ENCODE data around the gene CAT. TPM values are rescaled to one million over a fixed set of nuclear protein-coding genes. Genes with fewer than 3 reads are reported as not detected.

CAT gene
- total RNA-seq, 4 donors from 2014 or later = 429 to 486 (median 458) TPM

DNA sequence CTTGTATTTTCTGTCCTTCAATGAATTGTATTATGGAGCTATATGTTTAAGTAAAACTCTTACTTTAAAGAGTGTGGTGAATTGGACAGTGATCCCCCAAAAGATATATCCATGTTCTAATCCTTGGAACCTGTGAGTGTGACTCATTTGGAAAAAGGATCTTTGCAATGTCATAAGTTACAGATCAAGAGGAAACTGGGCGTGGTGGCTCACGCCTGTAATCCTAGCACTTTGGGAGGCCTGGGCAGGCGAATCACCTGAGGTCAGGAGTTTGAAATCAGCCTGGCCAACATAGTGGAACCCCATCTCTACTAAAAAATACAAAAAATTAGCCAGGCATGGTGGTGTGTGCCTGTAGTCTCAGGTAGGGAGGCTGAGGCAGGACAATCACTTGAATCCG, 38.1 kb downstream of the CAT start:
- no peak for TF ChIP-seq CTCF (IDR thresholded peaks at IDR 0.05; ENCODE audit: low read depth)

DNA sequence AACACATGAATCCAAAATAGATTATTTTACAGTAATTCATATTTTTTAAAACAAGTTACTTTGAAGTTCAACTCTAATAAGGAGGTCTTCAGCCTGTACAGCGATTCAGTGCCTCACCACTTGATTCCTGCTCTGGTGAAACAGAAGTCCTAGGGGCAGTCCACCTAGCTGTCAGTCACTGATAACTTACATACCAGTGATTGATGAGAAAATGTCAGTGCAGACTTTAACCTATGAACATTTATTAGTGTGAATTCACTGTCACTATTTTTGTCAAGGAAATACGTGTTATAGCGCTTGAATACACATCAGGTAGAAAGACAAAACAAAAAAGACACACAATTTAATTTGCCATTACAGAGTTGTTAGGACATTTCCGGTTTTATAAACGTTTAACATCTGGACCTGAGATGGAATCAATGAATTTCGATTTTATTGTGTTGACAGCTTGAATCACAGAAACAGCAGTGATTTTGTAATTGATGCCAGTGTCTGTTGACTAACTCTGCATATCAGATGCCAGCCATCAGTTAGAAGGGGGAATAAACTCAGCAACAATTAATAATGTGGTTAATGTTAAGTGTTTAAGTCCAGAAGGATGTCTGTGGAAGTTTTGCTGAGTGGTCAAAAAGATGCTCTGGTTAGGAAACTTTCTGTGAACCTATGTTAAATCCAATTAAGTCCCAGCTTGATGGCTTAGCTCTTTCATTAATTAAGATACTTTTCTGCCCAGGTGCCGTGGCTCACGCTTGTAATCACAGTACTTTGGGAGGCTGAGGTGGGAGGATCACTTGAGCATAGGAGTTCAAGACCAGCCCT, 40.3 kb downstream of the CAT start:
- TF ChIP-seq CTCF (IDR thresholded peaks at IDR 0.05; ENCODE audit: low read depth) = no peak

DNA sequence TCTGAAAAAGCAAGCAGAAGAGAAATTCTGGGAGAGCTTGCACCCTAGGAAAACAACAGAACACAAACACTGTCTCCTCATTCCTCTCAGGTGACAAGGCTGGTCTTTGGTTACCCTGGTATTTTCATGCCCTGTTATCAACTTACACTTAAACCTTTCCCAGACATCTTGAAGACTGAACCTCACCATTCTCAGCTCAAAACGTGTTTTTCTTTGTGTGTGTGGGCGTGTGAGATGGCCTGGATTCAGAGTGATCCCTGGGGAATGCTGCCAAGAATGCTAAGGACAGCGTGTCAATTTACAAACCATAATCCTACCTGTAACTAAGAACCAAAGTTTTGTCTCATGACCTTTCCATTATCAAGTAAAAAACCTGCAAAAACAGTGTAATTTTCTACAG, 41.6 kb downstream of the CAT start:
- TF ChIP-seq CTCF (IDR thresholded peaks at IDR 0.05; ENCODE audit: low read depth) = no peak

DNA sequence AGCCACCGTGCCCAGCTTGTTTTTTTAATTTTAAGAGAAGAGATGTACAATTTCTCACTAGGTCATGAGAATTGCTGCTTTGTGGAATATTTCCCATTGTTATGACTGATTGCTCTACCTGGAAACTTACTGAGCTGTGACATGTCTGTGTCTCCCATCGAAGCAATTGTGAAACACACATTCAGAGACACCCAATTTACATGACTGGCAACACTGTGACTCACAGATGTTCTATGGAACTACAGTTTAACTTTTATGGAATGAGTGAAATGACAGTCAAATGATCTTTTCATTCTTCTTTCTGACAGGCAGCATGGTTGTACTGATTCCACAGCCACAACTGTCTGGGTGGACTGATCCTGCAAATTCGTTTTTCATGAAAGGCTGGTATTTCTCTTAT, 42.6 kb downstream of the CAT start:
- TF ChIP-seq CTCF (IDR thresholded peaks at IDR 0.05; ENCODE audit: low read depth) = no peak

- TF ChIP-seq CTCF (IDR thresholded peaks at IDR 0.05; ENCODE audit: low read depth) = no peak
Observed at GRCh38 chr11:34483106-34483874, 44.6 kb downstream of the CAT start.

DNA sequence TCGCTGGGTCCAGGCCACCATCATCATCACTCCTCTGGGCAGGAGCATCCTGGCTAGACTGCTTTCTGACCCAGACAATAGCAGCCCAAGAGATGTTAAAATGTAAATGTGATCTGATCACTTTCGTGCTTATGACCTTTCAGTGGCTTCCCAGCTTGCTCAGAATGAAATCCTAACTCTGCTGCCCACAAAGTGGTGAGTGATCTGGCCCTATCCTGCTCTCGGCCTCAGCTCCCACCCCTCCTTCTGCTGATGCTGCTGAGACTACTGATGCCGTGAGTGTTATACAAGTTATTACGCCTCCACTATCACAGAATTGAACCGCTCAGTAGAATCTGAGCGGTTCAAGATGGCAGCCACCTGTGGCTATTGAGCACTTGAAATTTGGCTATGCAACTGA, 48.7 kb downstream of the CAT start:
- no peak for TF ChIP-seq CTCF (IDR thresholded peaks at IDR 0.05; ENCODE audit: low read depth)

- no peak for TF ChIP-seq CTCF (IDR thresholded peaks at IDR 0.05; ENCODE audit: low read depth)
Observed at GRCh38 chr11:34488855-34489557, 50.3 kb downstream of the CAT start.
